ENCODE results near the gene PYGM.

The PYGM gene

DNA sequence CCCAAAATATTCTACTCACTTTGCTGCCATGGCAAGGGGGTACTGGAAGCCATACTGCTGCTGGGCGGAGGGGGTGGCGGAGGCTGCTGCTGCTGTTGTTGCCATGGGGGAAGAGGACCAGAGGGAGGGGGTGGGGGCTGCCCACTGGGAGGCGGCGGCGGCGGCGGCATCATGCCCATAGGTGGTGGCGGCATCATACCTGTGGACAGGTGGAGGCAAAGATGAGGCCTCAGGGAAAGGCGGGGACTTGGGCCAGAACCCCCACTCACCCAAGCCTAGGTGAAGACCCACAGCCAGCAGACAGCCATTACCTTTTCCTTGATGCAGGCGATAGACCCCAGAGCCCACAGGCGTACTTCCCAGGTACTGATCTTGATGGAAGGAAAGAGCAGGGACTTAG lies 7.1 kb upstream of the PYGM start:
- no peak for DNase-seq

DNA sequence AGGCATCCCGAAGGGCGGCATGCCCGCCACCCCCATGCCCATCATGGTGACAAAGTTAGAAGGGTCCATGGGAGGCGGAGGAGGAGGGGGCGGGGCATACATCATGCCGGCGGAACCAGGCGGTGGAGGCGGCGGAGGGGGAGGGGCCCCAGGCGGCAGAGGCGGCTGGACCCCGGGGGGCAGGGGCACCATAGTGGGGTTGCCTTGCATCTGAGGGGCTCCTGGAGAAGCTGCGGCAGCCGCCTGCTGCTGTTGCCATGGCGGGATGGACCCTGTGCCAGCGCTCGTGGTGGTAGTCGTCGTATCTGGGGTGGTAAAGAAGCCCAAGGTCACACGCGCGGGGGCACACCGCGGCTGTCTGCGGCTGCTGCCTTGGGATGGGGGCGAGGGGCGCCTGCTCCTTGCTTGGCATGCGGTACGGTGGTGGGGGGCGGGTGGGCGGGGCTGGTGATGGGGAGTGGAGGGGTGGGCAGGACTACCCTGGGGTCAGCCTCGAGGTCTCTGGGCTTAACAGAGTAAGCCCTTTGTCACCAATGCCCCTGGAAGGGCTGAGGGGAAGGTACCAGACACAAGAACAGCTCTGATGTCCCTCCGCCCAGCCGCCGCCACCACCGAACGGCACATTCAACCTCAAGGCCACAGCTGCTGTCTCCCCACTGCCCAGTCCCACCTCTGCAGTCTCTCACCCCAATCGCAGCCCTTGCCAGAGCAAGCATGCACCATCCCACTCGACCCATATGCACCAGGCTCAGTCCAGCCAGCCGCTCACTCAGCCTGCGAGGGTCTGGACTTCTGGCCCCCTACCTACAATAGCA lies 6.3 kb upstream of the PYGM start:
- DNase-seq: peak in 1 of 2 donors; percentile 28

DNA sequence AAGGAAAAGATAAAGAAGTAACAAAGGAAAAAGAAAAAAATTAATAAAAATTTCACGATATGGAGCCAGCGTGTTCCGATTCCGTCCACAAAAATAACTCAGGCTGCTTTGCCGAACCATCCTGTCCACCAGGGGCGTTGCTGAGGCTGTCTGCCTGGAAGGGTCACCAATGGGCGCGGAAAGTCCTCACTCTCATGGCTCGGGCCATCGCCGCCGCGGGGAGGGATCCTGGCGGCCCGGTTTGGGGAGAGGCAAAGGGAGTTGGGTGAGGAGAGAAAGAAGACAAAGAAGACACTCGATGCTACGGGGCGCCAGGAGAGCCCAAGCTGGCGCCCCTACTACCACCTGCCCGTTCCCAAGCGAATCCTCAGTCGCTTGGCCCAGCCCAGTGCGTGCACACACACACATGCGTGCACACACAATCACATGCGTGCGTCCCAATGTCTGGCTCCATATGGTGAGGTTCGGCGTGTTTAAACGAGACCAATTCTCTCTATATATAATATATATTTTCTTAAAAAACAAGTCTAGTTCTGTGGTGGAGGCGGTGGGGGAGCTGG lies 5.6 kb upstream of the PYGM start:
- DNase-seq: no peak

DNA sequence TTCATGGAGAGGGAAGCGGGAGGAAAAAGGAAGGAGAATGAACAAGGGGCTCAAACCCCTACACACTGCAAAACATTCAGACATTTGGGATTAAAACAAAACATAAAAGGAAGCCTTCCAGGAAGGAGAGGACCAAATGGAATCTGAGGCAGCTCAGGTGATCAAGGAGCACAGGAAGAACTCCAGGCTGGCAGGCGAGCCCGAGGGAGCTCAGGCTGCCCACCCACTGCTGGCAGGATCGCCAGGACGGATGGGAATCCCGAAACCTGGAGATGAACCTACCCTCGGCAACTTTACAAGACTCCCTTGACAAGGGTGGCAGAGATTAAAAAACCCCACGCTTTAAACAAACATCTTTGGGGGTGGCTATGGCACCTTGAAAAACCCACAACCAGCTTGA lies 5.0 kb upstream of the PYGM start:
- no peak for DNase-seq

DNA sequence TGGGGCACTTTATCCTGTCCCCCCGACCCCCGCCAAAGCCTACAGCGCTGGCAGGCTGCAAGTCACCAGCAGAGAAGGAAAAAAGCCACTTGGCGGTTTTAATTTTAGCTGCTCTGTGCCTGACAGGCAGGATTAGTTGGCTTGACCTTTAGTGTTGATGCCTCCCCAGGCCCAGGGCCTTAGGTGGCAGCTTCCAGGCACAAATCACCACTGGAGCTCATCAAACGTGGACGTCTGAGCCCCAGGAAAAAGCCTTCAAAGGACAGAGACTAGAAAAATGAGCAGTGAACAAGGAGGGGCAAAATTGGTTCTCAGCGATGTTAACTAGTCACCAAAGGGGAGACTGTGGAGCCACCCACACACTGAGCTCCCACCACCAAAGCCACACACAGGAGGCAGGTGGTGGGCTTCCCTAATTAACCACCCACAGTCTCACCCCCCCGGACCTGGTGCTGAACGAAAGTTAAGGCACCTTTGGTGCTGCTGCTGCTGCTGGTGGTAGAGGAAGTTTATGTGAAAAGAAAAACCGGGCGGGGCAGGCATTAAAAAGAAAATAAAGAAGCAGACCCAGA lies 4.4 kb upstream of the PYGM start:
- peak; percentile 68 to 78 for DNase-seq

DNA sequence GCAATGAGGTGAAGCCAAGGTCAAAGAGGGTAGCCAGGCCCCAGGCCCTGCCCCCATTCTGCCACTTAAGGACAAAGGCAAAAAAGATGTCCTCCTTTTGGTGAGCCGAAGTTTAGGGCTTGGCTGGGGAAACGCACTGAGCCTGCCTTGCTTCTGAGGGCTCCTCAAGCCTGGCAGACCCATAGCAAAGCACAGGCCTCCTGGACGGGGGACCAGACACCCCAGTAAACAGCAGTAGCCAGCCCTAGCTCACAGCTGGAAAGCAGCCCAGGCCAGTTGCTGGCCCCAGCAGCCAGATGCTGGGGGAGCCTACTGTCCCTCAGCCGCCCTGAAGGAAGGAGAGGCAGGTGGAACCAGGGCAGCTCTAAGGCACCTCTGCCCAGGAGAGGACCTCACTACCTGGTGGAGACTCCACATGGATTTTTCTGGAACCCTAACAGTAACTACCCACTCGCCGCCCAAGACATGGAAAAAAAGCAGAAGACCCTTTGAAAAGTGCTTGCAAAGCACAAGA lies 3.8 kb upstream of the PYGM start:
- DNase-seq: peak in 1 of 2 donors; percentile 44

DNA sequence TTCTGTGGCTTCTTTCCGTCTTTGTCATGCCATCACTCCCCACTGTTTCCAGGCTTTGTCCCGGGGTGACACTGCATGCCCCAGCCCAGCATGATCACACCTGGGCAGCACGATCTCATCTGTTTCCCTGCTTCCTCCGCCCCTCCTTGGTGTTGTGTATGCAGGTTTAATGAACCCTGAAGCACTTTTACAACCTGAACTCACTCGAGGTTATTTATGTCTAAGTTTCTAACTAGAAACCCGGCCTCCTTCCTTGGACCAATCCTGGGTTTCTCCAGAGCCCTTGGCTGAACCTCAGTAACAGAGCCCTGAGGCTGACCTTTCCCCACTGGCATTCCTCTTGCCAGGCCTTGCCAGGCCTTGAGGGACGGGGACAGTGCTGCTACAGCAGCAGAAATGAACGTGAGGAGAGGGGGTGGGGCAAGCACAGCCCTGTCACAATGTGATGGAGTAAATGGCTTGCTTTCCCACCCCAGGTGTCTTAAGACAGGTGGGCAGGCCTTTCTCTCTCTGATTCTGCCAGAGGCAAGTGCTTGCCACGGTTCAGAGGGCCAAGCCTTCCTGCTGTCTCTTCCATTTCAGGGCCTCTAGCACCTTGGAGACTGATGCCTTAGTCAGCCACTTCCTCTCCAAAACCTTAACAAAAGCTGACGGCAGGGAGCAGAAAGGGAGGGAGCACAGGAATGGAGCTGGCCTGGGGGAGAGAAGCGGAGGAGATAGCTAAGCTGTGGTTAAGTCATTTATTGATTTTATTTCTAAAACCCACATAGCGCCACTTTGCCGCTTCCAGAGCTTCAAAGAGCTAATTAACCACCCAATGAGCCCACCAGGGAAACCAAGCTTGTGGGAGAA lies 3.1 kb upstream of the PYGM start:
- DNase-seq: peak; percentile 20 to 44

DNA sequence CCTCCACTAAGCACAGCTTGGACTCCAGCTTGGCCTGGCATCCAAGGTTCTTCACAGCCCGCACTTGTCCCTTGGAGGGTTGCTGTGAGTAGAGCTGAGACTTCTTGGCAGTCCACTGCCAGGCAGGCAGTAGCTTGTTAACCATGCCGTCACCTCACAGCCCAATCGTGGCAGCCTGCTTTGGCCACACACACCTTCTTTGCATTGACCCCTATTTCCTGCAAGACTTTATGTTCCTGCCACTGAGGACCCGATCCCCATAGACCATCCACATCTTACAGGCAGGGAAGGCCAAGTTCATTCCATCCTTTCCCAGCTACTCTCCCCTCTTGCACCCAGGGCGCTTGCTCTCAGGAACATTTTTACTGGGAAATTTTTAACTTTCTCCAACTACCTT lies 2.5 kb upstream of the PYGM start:
- peak in 1 of 2 donors; percentile 34 for DNase-seq

DNA sequence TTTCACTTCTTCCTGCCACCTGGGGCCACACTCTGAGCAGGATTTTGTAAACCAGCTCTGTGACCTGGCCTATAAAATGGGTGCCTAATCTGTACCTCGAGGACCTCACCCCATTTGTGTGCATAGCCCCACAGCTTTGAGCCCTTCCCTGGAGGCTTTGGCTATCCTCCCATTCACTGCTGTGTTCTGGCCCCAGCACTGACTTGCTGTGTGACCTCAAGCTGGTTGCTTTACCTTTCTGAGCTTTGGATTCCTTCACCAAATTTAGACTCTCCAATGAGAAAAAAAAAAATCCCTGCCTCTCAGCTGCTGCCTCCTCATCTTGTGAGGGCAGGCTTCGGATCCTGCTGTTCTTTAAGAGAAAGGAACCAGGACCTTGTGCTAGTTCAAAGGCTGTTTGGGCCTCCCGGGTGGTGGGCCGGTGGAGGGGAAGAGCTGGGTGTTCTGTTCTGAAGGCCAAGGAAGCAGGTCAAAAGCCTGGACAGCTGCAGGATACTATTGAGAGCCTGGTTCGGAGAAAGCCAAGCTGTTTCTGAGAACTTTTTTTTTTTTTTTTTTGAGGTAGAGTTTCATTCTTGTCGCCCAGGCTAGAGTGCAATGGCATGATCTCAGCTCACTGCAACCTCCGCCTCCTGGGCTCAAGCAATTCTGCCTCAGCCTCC lies 1.1 kb upstream of the PYGM start:
- DNase-seq: peak in 1 of 2 donors; percentile 35

DNA sequence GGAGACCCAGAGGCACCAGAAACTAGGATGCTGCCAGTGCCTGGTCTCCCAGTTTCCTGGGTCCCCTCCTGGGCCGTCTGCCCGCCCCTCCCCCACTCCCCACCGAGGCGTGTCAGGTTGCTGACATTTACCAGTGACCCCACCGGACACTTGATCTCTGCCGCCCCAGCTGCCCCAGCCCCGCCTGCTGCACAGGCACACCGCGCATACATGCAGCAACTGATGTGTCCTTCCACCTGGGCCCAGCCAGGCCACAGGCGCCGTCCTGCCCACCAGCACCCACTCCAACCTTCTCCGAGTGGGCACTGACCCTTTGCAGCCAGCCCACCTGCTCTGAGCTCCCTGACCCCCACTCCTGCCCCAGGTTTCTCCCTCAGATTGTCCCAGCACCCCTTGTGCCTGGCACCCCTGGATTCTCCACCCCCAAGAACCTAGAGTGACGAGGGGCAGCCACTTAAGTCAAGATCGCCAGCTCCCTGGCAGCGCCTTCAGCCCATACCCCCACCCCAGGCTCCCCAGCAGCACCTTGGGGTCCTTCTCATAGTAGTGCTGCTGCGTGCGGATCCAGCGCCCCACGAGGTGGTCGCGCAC lies 548 bp downstream of the PYGM start:
- DNase-seq: no peak

DNA sequence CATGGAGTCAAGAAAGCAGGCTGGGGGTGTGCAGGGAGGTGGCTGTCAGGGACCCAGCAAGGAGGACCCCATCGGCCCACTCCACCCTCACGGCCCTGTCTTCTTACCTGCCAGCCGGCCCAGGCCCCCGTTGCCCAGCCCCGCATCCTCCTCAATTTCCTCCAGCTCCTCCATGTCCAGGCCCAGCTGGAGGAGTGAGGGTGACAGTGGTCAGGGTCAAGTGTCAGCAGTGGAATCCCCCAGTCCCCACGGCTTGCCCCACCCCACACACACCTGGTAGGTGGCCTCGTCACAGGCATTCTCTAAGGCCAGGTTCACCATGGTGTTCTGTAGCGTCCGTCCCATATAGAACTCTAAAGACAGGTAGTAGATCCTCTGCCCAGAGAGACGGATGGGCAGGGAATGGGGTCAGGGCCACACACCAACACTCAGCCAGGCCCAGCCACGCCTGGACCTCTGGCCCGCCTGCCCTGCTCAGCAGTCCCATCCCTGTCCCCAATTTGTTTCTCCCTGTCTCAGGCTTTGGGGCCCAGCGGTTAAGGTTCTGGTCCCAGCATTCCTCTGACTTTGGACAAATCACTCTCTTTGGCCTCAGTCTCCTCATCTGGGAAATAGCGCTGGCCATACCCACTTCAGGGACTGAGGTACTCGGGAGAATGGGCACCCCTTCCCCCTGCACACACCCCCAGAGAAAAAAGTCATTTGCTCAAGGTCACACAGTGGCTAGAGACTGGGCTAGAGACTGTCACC lies 1.3 kb downstream of the PYGM start:
- DNase-seq: no peak

DNA sequence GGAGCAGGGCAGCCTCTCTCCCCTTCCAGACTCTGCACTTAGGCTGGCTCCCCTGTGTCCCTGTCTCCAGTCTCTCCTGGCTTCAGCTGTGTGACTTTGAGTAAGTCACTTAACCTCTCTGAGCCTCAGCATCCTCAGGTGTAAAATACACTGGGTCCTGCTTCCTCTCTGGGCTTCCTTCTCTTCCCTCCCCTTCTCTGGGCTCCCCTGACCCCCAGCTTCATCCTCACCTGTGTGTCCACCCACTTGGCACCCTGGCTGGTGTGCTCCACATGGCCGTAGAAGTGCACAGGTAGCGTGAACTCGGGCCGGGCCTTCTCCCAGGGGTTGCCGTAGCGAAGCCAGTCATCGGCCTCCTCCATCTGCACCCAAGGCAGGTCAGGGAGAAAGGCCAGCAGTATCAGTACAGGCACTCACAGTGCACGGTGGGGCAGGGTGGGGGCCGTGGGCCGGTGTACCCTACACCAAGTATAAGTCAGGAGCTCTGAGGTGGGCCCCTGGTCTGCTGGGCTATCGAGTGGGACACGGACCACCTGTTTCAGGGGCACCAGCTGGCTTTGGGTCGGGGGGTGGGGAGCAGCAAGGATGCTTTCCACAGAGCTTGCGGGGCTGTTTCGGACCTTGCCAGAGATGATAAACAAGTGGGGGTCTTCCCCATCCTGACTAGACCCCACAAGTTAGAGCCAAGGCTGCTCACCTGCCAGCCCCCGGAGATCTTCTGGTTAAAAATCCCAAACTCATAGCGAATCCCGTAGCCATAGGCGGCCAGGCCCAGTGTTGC lies 2.0 kb downstream of the PYGM start:
- DNase-seq: no peak

DNA sequence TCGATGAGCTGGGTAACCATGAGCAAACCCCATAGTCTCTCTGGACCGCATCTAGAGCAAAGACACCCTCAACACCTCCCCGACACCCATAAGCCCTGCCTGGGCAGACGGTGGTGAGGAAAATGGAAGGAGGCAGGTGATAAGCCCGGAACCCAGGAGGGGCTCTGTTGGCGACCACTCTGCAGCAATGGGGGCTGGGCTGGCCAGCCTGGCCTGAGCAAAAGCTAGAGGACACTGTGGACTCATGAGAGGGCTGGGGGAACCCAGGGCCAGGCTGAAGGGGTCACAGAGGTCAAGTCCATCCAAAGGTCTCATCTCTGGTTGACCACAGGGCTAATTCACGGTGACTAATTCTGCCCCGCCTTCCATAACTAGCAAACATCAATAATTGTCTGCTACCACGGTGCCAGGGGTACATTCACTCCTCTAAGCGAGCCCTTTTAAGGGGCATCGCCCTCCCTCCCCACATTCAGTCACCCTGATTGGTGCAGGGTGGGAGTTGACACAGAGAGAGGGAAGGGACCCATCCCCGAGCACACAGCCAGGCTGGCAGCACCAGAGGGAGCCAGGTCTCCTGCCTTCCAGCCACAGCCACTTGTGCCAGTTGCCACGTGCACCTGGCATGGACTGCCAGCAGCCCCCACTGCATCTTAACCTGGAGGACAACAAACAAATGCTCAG lies 4.0 kb downstream of the PYGM start:
- DNase-seq: no peak

DNA sequence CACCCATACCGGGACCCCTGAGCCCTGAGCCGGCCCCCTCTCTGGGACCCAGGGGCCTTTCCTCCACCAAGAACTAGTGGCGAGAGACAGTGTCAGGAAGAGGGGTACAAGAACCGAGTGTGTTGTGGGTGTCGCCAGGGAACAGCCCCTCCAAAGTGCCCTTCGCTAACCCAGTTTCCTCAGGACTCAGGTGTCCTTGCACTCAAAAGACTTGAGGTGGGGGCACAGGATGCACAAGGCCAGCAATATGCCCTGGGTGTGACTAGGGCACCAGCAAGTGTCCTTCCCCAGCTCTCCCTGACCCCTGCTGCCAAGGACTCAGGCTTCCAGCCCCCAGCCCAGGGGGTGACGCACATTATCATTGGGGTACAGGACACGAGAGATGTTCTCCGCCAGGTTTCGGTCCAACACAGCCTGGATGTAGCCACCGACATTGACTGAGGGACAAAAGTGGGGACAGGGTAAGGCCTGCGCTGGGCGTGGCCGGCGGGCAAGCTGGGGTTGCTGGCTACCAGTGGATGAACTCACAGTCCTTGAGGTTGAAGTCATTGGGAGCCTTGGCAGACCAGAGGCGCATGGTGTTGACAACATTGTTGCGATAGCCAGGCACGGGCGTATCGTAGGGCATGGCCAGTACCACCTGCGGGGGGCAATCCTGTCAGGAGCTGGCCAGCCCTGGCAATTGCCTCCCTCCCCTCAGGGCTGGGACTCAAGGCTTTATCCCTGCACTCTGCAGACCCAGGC lies 4.7 kb downstream of the PYGM start:
- DNase-seq: no peak

DNA sequence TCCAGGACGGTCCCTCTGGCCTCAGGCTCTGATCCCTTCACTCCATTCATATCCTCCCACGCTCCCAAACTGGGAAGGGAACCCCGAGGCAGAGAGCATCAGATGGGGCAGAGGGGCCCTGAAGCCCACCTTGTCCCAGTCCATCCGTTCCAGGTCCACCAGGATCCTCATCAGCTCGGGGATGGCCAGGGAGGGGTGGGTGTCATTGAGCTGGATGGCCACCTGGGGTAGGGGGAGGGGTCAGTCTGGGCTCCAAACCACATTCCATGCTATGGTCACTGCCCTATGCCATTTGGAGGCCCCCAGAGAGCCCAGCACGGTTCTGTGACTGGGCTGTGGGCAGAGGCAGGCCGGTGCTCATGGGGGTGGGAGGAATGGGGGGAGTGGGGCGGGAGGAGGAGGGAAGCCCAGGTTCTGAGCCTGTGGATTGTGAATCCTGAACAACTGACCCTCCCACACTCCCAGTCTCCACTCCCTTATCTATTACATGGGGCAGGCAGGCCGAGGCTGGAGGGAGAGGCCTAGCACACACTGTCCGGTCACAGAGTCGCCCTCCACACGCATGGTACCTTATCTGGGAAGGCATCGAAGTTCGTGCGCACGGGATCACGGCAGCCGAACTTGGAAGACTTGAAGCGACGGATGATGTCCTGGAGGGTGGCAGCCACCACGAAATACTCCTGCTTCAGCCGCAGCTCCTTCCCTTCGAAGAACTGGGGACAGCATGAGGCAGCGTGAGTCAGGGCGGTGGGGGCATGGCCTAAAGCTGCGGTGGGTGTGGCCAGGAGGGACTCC lies 5.5 kb downstream of the PYGM start:
- DNase-seq: no peak

DNA sequence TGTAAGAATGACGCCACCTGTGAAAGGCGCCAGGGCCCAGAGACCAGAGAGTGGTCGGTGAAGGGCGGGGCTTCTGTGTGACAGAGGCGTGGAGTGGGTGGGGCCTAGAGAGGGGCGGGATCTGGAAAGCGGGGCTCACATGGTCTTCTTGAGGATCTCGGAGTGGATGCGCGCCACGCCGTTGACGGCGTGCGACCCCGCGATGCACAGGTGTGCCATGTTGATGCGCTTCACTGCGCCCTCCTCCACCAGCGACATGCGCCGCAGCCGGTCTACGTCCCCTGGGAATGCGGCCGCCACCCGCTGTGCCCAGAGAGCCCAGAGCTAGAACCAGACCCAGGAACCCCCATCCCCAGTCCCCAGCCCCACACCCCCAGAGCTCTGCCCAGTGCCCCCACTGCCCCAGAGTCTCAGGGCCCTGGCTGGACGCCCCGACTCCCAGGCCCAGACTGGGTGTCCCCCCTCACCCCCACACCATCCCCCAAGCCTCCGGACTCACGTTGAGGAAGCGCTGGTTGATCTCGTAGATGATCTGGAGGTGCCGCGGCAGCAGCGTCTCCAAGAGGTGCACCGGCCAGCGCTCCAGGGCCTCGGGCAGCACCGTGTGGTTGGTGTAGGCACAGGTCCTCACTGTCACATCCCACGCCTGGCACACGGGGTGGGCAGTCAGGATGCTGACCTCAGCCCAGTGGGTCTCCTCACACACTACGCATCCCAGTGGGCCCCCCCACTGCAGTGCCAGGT lies 6.2 kb downstream of the PYGM start:
- DNase-seq: no peak

DNA sequence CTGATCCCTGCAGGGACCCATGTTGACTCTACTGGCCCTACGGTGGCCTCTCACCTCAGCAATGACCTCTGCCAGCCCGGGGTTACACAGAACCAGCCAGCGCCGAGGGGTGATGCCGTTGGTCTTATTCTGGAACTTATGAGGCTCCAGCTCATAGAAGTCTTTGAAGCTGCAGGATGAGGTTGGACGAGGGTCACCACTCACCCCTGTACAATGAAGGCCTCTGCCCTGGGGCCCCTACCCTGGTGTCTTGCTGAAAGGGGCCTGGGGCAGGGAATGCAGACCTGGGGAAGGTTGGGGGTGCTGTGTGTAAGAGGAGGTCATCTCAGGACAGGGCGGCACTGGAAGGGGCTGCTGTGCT lies 6.8 kb downstream of the PYGM start:
- DNase-seq: no peak
